ENCODE data around the gene LRRC56.

LRRC56 gene

GRCh38 chr11:562046-562645, 24.8 kb downstream of the LRRC56 start:
- TF ChIP-seq CTCF (conservative IDR thresholded peaks at IDR 0.05; ENCODE audit: low read depth, low read length): no peak
- H3K4me3 ChIP-seq (ENCODE audit: low read depth, low read length): no peak overlapping the region
- DNase-seq (ENCODE audit: low read depth): no peak

GRCh38 chr11:563066-563811, 25.9 kb downstream of the LRRC56 start:
- DNase-seq (ENCODE audit: low read depth): no peak
- no peak overlapping the region for H3K4me3 ChIP-seq (ENCODE audit: low read depth, low read length)
- no peak for TF ChIP-seq CTCF (conservative IDR thresholded peaks at IDR 0.05; ENCODE audit: low read depth, low read length)

- no peak for DNase-seq (ENCODE audit: low read depth)
- TF ChIP-seq CTCF (conservative IDR thresholded peaks at IDR 0.05; ENCODE audit: low read depth, low read length): no peak
- H3K4me3 ChIP-seq (ENCODE audit: low read depth, low read length): no peak overlapping the region
Measured at GRCh38 chr11:563812-564578, 26.7 kb downstream of the LRRC56 start.

- TF ChIP-seq CTCF (conservative IDR thresholded peaks at IDR 0.05; ENCODE audit: low read depth, low read length): no peak
- no peak overlapping the region for H3K4me3 ChIP-seq (ENCODE audit: low read depth, low read length)
- no peak for DNase-seq (ENCODE audit: low read depth)
Measured at GRCh38 chr11:565921-566509, 28.7 kb downstream of the LRRC56 start.

GRCh38 chr11:567011-567628, 29.8 kb downstream of the LRRC56 start:
- TF ChIP-seq CTCF (conservative IDR thresholded peaks at IDR 0.05; ENCODE audit: low read depth, low read length): no peak
- peak overlapping the region; percentile 64 for H3K4me3 ChIP-seq (ENCODE audit: low read depth, low read length)
- no peak for DNase-seq (ENCODE audit: low read depth)

GRCh38 chr11:567629-568292, 30.4 kb downstream of the LRRC56 start:
- peak overlapping the region; percentile 64 for H3K4me3 ChIP-seq (ENCODE audit: low read depth, low read length)
- TF ChIP-seq CTCF (conservative IDR thresholded peaks at IDR 0.05; ENCODE audit: low read depth, low read length): no peak
- no peak for DNase-seq (ENCODE audit: low read depth)
